DOHH2 (cell line): ENCODE measurements around the gene DNAH10.

Experiments used
- H3F3A ChIP-seq: fragments of 200-600 bp; sonication (generic), shearing (Covaris generic); 2 replicates; pipeline ENCODE4 v1.6.0; 2016; ENCODE audit warnings: antibody characterized with exemption, mild to moderate bottlenecking; ENCODE audit not compliant: control insufficient read depth, insufficient read depth
- H3K27ac ChIP-seq: fragments of 200-600 bp; sonication (generic); 2 replicates; pipeline ENCODE4 v1.5.1; 2014; ENCODE audit warnings: low read depth, mild to moderate bottlenecking, low read length, moderate library complexity
- H3K27me3 ChIP-seq: fragments of 200-600 bp; sonication (generic); 2 replicates; pipeline ENCODE4 v1.6.1; 2014; ENCODE audit warnings: mild to moderate bottlenecking, low read length, mixed read lengths; ENCODE audit not compliant: control insufficient read depth
- H3K36me3 ChIP-seq: fragments of 200-600 bp; sonication (generic); 2 replicates; pipeline ENCODE4 v1.6.1; 2014; ENCODE audit warnings: mild to moderate bottlenecking, low read length, moderate library complexity, mixed read lengths; ENCODE audit not compliant: control insufficient read depth
- H3K4me1 ChIP-seq: fragments of 200-600 bp; sonication (generic); 2 replicates; pipeline ENCODE4 v1.6.1; 2014; ENCODE audit warnings: mild to moderate bottlenecking, low read length, mixed read lengths; ENCODE audit not compliant: control insufficient read depth
- H3K4me2 ChIP-seq: fragments of 200-600 bp; sonication (generic); 2 replicates; pipeline ENCODE4 v1.6.0; 2014; ENCODE audit warnings: mild to moderate bottlenecking, low read length, moderate library complexity
- H3K4me3 ChIP-seq: fragments of 200-600 bp; sonication (generic); 2 replicates; pipeline ENCODE4 v1.5.1; 2014; ENCODE audit warnings: mild to moderate bottlenecking, low read length, mixed read lengths
- H3K79me2 ChIP-seq: fragments of 200-600 bp; sonication (generic); 2 replicates; pipeline ENCODE4 v1.6.1; 2014; ENCODE audit warnings: mild to moderate bottlenecking, low read length, mixed read lengths; ENCODE audit not compliant: control insufficient read depth
- H3K9me2 ChIP-seq: fragments of 200-600 bp; sonication (generic); replicated peaks from 2 replicates; pipeline ENCODE4 v1.6.1; 2014; ENCODE audit warnings: mild to moderate bottlenecking, low read length, mixed read lengths; ENCODE audit not compliant: control insufficient read depth
- H3K9me3 ChIP-seq: fragments of 200-600 bp; sonication (generic); 2 replicates; pipeline ENCODE4 v1.6.1; 2014; ENCODE audit warnings: antibody characterized with exemption, low read length, mixed read lengths; ENCODE audit not compliant: control insufficient read depth, insufficient read depth
- H4K20me1 ChIP-seq: fragments of 200-600 bp; sonication (generic); 2 replicates; pipeline ENCODE4 v1.6.0; 2014; ENCODE audit warnings: low read depth, mild to moderate bottlenecking, antibody characterized with exemption, low read length, moderate library complexity; ENCODE audit not compliant: control insufficient read depth, insufficient read depth
- EZH2phosphoT487 ChIP-seq: fragments of 200-600 bp; sonication (generic); IDR thresholded peaks from 2 replicates; pipeline ENCODE4 v1.6.1; 2017; ENCODE audit warnings: borderline replicate concordance, mild to moderate bottlenecking, antibody characterized with exemption, low read length, moderate library complexity, mixed read lengths
- TF ChIP-seq, protein P1 (sequence below): fragments of 200-600 bp; sonication (generic); IDR thresholded peaks from one replicate; pipeline ENCODE4 v1.5.1; 2014; ENCODE audit warnings: antibody characterized with exemption, mild to moderate bottlenecking, low read depth, low read length; ENCODE audit not compliant: poor library complexity, severe bottlenecking

Gene DNAH10

GRCh38 chr12:123750159-123750656 lies 11.9 kb upstream of the DNAH10 start:
- no peak overlapping the region for H3K4me3 ChIP-seq
- H3K9me2 ChIP-seq = no peaks in the 10 kb centered on the region
- H3K27me3 ChIP-seq = no peaks in the 10 kb centered on the region
- H3K9me3 ChIP-seq = no peaks in the 10 kb centered on the region
- H3K4me1 ChIP-seq = no peaks in the 10 kb centered on the region
- no peak for TF ChIP-seq EZH2phosphoT487
- TF ChIP-seq, protein P1, sequence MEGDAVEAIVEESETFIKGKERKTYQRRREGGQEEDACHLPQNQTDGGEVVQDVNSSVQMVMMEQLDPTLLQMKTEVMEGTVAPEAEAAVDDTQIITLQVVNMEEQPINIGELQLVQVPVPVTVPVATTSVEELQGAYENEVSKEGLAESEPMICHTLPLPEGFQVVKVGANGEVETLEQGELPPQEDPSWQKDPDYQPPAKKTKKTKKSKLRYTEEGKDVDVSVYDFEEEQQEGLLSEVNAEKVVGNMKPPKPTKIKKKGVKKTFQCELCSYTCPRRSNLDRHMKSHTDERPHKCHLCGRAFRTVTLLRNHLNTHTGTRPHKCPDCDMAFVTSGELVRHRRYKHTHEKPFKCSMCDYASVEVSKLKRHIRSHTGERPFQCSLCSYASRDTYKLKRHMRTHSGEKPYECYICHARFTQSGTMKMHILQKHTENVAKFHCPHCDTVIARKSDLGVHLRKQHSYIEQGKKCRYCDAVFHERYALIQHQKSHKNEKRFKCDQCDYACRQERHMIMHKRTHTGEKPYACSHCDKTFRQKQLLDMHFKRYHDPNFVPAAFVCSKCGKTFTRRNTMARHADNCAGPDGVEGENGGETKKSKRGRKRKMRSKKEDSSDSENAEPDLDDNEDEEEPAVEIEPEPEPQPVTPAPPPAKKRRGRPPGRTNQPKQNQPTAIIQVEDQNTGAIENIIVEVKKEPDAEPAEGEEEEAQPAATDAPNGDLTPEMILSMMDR = no peak
- no peaks in the 10 kb centered on the region for H3K79me2 ChIP-seq
- no peaks in the 10 kb centered on the region for H4K20me1 ChIP-seq
- no peak overlapping the region for H3K4me2 ChIP-seq
- no peak overlapping the region for H3K27ac ChIP-seq
- peaks cover 69% of the 10 kb centered on the region for H3K36me3 ChIP-seq
- H3F3A ChIP-seq = no peaks in the 10 kb centered on the region

GRCh38 chr12:123752046-123752445 lies 10.1 kb upstream of the DNAH10 start:
- Histone ChIP-seq H3K27me3 (no peaks in the 10 kb centered on the region), H3K9me3 (no peaks in the 10 kb centered on the region), H4K20me1 (no peaks in the 10 kb centered on the region), H3K36me3 (peaks cover 70% of the 10 kb centered on the region), H3K4me2 (no peak overlapping the region), H3K79me2 (no peaks in the 10 kb centered on the region), H3F3A (no peaks in the 10 kb centered on the region), H3K4me1 (no peaks in the 10 kb centered on the region), H3K27ac (no peak overlapping the region), H3K4me3 (no peak overlapping the region), H3K9me2 (no peaks in the 10 kb centered on the region)
- TF ChIP-seq, protein P1 = no peak
- TF ChIP-seq EZH2phosphoT487 = no peak

DNA sequence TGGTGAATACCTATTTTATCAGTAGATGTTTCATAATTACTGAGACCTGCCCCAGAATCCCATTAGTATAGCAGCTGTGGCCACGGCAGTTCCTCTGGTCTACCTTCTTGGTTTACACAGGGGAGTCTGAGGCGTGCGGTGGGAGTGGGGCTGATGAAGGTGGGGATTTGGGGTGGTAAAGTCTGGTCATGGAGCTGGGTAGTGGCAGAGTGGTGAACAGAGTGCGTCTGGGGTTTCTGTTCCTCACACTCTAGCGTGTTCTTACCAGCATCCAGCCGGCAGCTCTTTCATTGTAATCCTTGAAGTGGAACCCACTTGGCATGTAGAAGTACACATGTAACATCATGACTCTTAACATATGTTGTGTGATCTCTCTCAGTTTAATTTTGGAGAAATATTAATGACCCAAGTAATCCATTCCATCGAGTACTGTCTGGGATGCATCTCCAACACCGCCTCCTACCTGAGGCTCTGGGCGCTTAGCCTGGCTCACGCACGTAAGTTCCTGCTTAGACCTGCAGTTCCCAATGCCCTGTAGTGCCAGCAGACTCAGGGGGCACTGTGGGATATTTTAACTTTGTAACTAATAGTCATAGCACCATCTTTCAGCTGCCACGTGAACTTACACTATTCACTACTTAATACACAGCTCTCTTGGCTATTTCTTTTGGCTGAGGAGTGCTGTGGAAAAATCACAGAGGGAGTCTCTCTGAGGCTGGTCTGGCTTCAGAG lies 7.9 kb upstream of the DNAH10 start:
- Histone ChIP-seq H3K27me3 (no peaks in the 10 kb centered on the region), H3K27ac (no peak overlapping the region), H3K9me2 (no peaks in the 10 kb centered on the region), H4K20me1 (no peaks in the 10 kb centered on the region), H3K4me2 (no peak overlapping the region), H3K4me1 (no peaks in the 10 kb centered on the region), H3K79me2 (no peaks in the 10 kb centered on the region), H3F3A (no peaks in the 10 kb centered on the region), H3K9me3 (no peaks in the 10 kb centered on the region), H3K4me3 (no peak overlapping the region), H3K36me3 (peaks cover 61% of the 10 kb centered on the region)
- no peak for TF ChIP-seq EZH2phosphoT487
- TF ChIP-seq, protein P1 = no peak
